ENCODE data around the gene SYT1. TPM values are rescaled to one million over a fixed set of nuclear protein-coding genes. Genes with fewer than 3 reads are reported as not detected.

Gene SYT1
- total and polyA plus RNA-seq, 2 of the 4 experiments (the other 2 are of a cell fraction) = 2.8 to 3.0 TPM

DNA sequence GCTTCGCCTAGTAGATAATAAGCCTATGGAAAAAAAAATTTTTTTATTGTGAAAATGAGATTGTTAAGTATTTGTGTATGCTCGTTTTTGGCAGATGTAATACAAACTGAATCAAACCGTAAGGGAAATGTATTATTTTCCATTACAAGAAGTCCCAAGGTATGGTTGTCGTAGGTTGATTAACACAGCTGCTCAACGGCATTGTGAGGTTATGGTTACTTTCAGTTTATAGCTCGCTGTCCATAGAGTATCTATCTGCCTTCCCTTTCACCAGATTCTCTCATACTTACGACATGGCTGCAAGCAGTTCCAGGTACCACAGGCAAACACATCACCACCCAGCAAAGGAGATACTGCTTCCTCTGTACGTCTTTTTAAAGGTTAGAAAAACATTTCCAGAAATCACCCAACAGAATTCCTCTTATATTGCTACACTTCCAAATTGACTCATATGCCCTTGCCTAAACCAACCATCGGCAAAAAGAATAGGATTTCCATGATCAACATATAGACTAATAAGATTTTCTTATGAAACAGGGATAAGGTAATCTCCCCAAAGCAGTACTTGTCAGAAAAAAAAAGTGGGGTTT, 338.6 kb downstream of the SYT1 start:
- Histone ChIP-seq H4K5ac (ENCODE audit: low read depth, low read length) (no peak overlapping the region), H4K20me1 (ENCODE audit: insufficient read depth, low read length) (no peaks in the 10 kb centered on the region), H3K9ac (ENCODE audit: low read depth, low read length) (no peak overlapping the region), H4K8ac (ENCODE audit: low read depth in 2 of 2, low read length in 2 of 2) (no peak overlapping the region), H2AFZ (replicated peaks; ENCODE audit: low read length, poor library complexity) (no peak overlapping the region), H3K27me3 (ENCODE audit: control insufficient read depth, insufficient read depth, low read length) (no peaks in the 10 kb centered on the region), H3K14ac (replicated peaks; ENCODE audit: low read depth, low read length) (no peak overlapping the region), H2BK20ac (ENCODE audit: low read depth, low read length) (no peak overlapping the region), H3K4me1 (ENCODE audit: control insufficient read depth, insufficient read depth, low read length) (no peaks in the 10 kb centered on the region), H3K9me3 (ENCODE audit: control insufficient read depth, insufficient read depth, low read length) (no peaks in the 10 kb centered on the region), H3K4ac (ENCODE audit: low read depth, low read length) (no peak overlapping the region), H3K4me3 (ENCODE audit: insufficient read depth, low read depth, low read length) (no peak overlapping the region), H2BK15ac (ENCODE audit: low read depth, low read length) (no peak overlapping the region), H3K18ac (ENCODE audit: low read depth, low read length) (no peak overlapping the region), H3K4me2 (ENCODE audit: low read depth, low read length) (no peak overlapping the region), H2AK5ac (ENCODE audit: low read depth, low read length) (no peak overlapping the region), H2BK120ac (ENCODE audit: low read depth, low read length) (no peak overlapping the region), H4K91ac (ENCODE audit: insufficient read depth, low read depth, low read length) (no peak overlapping the region), H3K9me1 (ENCODE audit: insufficient read depth, low read length) (no peaks in the 10 kb centered on the region), H3K79me1 (ENCODE audit: low read depth in 1 of 2, low read length in 2 of 2) (no peaks in the 10 kb centered on the region), H3K36me3 (ENCODE audit: control insufficient read depth, insufficient read depth, low read length) (no peaks in the 10 kb centered on the region), H3K23ac (ENCODE audit: low read depth, low read length) (no peak overlapping the region), H2BK5ac (ENCODE audit: low read depth, low read length, poor library complexity, severe bottlenecking) (no peak overlapping the region), H3K27ac (ENCODE audit: insufficient read depth, low read length) (no peak overlapping the region), H2AK9ac (replicated peaks; ENCODE audit: low read depth, low read length, poor library complexity) (no peak overlapping the region), H3K56ac (ENCODE audit: extremely low read depth, insufficient read depth, low read length) (no peak overlapping the region)
- in situ Hi-C loops (cut with MboI; ENCODE audit: low sequenced_read_pairs) (no loop called here), intact Hi-C loops (cut with micrococcal nuclease) (no loop called here), dilution Hi-C loops (cut with HindIII; ENCODE audit: low sequenced_read_pairs, unreplicated experiment) (no loop called here)
- POLR2A ChIA-PET (ENCODE audit: unreplicated experiment) = no interaction called here
- CTCF ChIA-PET = interaction anchor here (0.6 kb wide), 1 partner anchor 285 kb away, joined by 3 read pairs; no protein-coding TSS in a partner anchor
- WGBS, 2 experiments (ENCODE audit: extremely low coverage in 2 of 2, insufficient read length in 1 of 2) = 100% methylated on average over 3 of the region's 9 CpGs; no CpG with 5 or more reads in 1 of the 2 experiments
- DNase-seq (no peak), ATAC-seq (ENCODE audit: low read depth) (no peak)
- TF ChIP-seq, protein P1, sequence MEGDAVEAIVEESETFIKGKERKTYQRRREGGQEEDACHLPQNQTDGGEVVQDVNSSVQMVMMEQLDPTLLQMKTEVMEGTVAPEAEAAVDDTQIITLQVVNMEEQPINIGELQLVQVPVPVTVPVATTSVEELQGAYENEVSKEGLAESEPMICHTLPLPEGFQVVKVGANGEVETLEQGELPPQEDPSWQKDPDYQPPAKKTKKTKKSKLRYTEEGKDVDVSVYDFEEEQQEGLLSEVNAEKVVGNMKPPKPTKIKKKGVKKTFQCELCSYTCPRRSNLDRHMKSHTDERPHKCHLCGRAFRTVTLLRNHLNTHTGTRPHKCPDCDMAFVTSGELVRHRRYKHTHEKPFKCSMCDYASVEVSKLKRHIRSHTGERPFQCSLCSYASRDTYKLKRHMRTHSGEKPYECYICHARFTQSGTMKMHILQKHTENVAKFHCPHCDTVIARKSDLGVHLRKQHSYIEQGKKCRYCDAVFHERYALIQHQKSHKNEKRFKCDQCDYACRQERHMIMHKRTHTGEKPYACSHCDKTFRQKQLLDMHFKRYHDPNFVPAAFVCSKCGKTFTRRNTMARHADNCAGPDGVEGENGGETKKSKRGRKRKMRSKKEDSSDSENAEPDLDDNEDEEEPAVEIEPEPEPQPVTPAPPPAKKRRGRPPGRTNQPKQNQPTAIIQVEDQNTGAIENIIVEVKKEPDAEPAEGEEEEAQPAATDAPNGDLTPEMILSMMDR (conservative IDR thresholded peaks at IDR 0.05; ENCODE audit: low read depth, low read length) = no peak
- TF ChIP-seq RAD21 (IDR thresholded peaks at IDR 0.05; ENCODE audit: low read length) = no peak
- TF ChIP-seq CHD1 (IDR thresholded peaks at IDR 0.05; ENCODE audit: low read depth, low read length) = no peak
- no peak for TF ChIP-seq SMC3 (IDR thresholded peaks at IDR 0.05; ENCODE audit: low read depth, low read length)
- no peak for TF ChIP-seq MAFK (IDR thresholded peaks at IDR 0.05; ENCODE audit: low read depth, low read length)
- TF ChIP-seq CEBPB (IDR thresholded peaks at IDR 0.05; ENCODE audit: low read depth, low read length) = no peak
- no peak for TF ChIP-seq RCOR1 (IDR thresholded peaks at IDR 0.05; ENCODE audit: insufficient replicate concordance, low read length)
- TF ChIP-seq NFE2L2 (IDR thresholded peaks at IDR 0.05; ENCODE audit: low read depth, low read length) = no peak
- no peak for TF ChIP-seq RFX5 (IDR thresholded peaks at IDR 0.05; ENCODE audit: low read depth, low read length)
- no peak for TF ChIP-seq BHLHE40 (IDR thresholded peaks at IDR 0.05; ENCODE audit: low read depth, low read length)
- no peak for TF ChIP-seq POLR2A (IDR thresholded peaks at IDR 0.05; ENCODE audit: low read depth, low read length)
- no peak for TF ChIP-seq MXI1 (IDR thresholded peaks at IDR 0.05; ENCODE audit: borderline replicate concordance, low read depth, low read length)
- BruUV-seq (replicated peaks) = no TSS peak
